ENCODE data around the gene SPESP1. TPM values are rescaled to one million over a fixed set of nuclear protein-coding genes. Genes with fewer than 3 reads are reported as not detected.

Gene SPESP1
- total and polyA plus RNA-seq, 9 of the 15 experiments (the other 6 are each of a cell fraction or from before 2014, with no cell fraction given), result not detected

DNA sequence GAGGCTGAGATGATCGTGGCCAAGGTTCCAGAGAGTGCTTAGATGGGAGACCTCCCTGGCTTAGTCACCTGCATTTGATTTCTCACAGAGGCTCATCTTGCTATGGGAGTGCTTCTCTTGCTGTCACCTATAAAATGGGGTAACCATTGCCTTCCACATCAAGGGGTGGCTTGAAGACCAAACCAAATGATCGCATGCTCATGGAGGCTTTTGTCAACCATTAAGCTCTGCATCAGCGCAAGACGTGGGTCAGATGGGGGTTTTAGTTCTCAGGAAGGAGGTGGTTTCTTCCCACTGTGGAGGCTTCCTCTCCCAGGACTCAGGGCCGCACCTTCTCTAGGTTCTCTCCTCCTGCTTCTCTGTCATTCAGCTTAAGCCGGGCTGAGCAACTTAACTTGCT lies 56.8 kb downstream of the SPESP1 start:
- Histone ChIP-seq H2AFZ (ENCODE audit: low read depth, low read length) (no peak overlapping the region), H3K9me1 (ENCODE audit: control insufficient read depth, insufficient read depth, low read length) (no peaks in the 10 kb centered on the region), H3K27me3 (ENCODE audit: control insufficient read depth in 2 of 2, insufficient read depth in 2 of 2, low read length in 2 of 2) (no peaks in the 10 kb centered on the region), H3K9me3 (replicated peaks; ENCODE audit: control insufficient read depth, insufficient read depth, low read depth, low read length) (0 out of 2 replicates have a peak, but pooled peaks cover 2% of the 10 kb centered on the region), H3K36me3 (ENCODE audit: control insufficient read depth, insufficient read depth, low read length) (no peaks in the 10 kb centered on the region), H3K9ac (ENCODE audit: insufficient read depth in 1 of 2, low read depth in 2 of 2, low read length in 2 of 2) (no peak overlapping the region), H3K4me3 (no peak overlapping the region), H3K27ac (ENCODE audit: extremely low read depth, low read depth, low read length) (no peak overlapping the region), H3K79me2 (ENCODE audit: control insufficient read depth, insufficient read depth, low read length) (no peaks in the 10 kb centered on the region), H3K4me2 (ENCODE audit: insufficient read depth, low read length) (no peak overlapping the region), H3K4me1 (replicated peaks in 1 of 2; ENCODE audit: control insufficient read depth in 2 of 2, insufficient read depth in 2 of 2, low read length in 2 of 2) (peaks cover 41 to 56% of the 10 kb centered on the region in 2 experiments), H4K20me1 (replicated peaks; ENCODE audit: control insufficient read depth, insufficient read depth, low read length) (peaks cover 6% of the 10 kb centered on the region; the same call in 1 of the 2 replicates)
- CTCF ChIA-PET (ENCODE audit: low intra/inter-chr PET ratio), result no interaction called here
- intact Hi-C loops (cut with micrococcal nuclease), result no loop called here
- WGBS (ENCODE audit: insufficient coverage, low coverage, missing lambda C conversion rate), result 55% methylated on average over 5 of the region's 6 CpGs
- in situ Hi-C loops (cut with MboI), result no loop called here
- POLR2A ChIA-PET, result interaction anchor here (1.3 kb wide), 1 partner anchor 12 kb away, joined by 3 read pairs; no protein-coding TSS in a partner anchor
- ATAC-seq (no peak), FAIRE-seq (no peak), DNase-seq (ENCODE audit: extremely low read depth in 1 of 4, low spot score in 3 of 4) (no peak)
- BruUV-seq (replicated peaks), result no TSS peak
- TF ChIP-seq CBX8 (IDR thresholded peaks at IDR 0.05; ENCODE audit: borderline replicate concordance, extremely low read depth, low read depth, low read length, poor library complexity, severe bottlenecking) (no peak), SMAD2 (IDR thresholded peaks at IDR 0.05; ENCODE audit: low read depth, low read length) (no peak), RBM22 (IDR thresholded peaks at IDR 0.05; ENCODE audit: low read depth, low read length, poor library complexity, severe bottlenecking) (no peak), PHTF2 (CRISPR knock-in tag; IDR thresholded peaks at IDR 0.05) (no peak), ZNF583 (CRISPR knock-in tag; IDR thresholded peaks at IDR 0.05) (no peak), PTTG1 (tag; IDR thresholded peaks at IDR 0.05; ENCODE audit: low read depth) (peak; percentile 31; the same call in 1 of the 2 replicates), SLC30A9 (CRISPR knock-in tag; IDR thresholded peaks at IDR 0.05) (no peak), MAFG (tag; conservative IDR thresholded peaks at IDR 0.05) (no peak), POLR2A (conservative IDR thresholded peaks at IDR 0.05) (no peak), DMBX1 (CRISPR knock-in tag; IDR thresholded peaks at IDR 0.05; ENCODE audit: borderline replicate concordance) (peak; percentile 68; the same call in 1 of the 2 replicates), NR4A1 (CRISPR knock-in tag; IDR thresholded peaks at IDR 0.05) (no peak), NR4A1 (tag; IDR thresholded peaks at IDR 0.05) (peak; percentile 76; the same call in 1 of the 2 replicates)
- TF ChIP-seq, protein P1, sequence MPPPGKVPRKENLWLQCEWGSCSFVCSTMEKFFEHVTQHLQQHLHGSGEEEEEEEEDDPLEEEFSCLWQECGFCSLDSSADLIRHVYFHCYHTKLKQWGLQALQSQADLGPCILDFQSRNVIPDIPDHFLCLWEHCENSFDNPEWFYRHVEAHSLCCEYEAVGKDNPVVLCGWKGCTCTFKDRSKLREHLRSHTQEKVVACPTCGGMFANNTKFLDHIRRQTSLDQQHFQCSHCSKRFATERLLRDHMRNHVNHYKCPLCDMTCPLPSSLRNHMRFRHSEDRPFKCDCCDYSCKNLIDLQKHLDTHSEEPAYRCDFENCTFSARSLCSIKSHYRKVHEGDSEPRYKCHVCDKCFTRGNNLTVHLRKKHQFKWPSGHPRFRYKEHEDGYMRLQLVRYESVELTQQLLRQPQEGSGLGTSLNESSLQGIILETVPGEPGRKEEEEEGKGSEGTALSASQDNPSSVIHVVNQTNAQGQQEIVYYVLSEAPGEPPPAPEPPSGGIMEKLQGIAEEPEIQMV (tag; conservative IDR thresholded peaks at IDR 0.05; ENCODE audit: low read depth), result peak; percentile 68; the same call in 1 of the 2 replicates
- TF ChIP-seq, protein P2, sequence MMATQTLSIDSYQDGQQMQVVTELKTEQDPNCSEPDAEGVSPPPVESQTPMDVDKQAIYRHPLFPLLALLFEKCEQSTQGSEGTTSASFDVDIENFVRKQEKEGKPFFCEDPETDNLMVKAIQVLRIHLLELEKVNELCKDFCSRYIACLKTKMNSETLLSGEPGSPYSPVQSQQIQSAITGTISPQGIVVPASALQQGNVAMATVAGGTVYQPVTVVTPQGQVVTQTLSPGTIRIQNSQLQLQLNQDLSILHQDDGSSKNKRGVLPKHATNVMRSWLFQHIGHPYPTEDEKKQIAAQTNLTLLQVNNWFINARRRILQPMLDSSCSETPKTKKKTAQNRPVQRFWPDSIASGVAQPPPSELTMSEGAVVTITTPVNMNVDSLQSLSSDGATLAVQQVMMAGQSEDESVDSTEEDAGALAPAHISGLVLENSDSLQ (IDR thresholded peaks at IDR 0.05), result no peak
- TF ChIP-seq, protein P3, sequence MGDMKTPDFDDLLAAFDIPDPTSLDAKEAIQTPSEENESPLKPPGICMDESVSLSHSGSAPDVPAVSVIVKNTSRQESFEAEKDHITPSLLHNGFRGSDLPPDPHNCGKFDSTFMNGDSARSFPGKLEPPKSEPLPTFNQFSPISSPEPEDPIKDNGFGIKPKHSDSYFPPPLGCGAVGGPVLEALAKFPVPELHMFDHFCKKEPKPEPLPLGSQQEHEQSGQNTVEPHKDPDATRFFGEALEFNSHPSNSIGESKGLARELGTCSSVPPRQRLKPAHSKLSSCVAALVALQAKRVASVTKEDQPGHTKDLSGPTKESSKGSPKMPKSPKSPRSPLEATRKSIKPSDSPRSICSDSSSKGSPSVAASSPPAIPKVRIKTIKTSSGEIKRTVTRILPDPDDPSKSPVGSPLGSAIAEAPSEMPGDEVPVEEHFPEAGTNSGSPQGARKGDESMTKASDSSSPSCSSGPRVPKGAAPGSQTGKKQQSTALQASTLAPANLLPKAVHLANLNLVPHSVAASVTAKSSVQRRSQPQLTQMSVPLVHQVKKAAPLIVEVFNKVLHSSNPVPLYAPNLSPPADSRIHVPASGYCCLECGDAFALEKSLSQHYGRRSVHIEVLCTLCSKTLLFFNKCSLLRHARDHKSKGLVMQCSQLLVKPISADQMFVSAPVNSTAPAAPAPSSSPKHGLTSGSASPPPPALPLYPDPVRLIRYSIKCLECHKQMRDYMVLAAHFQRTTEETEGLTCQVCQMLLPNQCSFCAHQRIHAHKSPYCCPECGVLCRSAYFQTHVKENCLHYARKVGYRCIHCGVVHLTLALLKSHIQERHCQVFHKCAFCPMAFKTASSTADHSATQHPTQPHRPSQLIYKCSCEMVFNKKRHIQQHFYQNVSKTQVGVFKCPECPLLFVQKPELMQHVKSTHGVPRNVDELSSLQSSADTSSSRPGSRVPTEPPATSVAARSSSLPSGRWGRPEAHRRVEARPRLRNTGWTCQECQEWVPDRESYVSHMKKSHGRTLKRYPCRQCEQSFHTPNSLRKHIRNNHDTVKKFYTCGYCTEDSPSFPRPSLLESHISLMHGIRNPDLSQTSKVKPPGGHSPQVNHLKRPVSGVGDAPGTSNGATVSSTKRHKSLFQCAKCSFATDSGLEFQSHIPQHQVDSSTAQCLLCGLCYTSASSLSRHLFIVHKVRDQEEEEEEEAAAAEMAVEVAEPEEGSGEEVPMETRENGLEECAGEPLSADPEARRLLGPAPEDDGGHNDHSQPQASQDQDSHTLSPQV (IDR thresholded peaks at IDR 0.05), result peak; percentile 29; the same call in 1 of the 2 replicates
- TF ChIP-seq, protein P4, sequence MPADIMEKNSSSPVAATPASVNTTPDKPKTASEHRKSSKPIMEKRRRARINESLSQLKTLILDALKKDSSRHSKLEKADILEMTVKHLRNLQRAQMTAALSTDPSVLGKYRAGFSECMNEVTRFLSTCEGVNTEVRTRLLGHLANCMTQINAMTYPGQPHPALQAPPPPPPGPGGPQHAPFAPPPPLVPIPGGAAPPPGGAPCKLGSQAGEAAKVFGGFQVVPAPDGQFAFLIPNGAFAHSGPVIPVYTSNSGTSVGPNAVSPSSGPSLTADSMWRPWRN (IDR thresholded peaks at IDR 0.05; ENCODE audit: low read depth), result no peak

All from K562 (cell line).